Right lobe of liver (tissue), 6 donors: Measurements from ENCODE around the gene GCLM. TPM values are rescaled to one million over a fixed set of nuclear protein-coding genes. Genes with fewer than 3 reads are reported as not detected.

Source experiments
- ATAC-seq, 4 donors: fragments of 200-7000 bp; cut with Tn5 transposase; one replicate each; pipeline ENCODE4 v1.9.1; 2020; ENCODE audit warnings: mild to moderate bottlenecking in 4 of 4, moderate library complexity in 4 of 4
- DNase-seq, 3 donors: peaks; one replicate each; pipeline ENCODE4 v3.0.0-alpha.2; 2020
- H3K27ac ChIP-seq, 3 donors: fragments of 200-600 bp; one replicate each; pipeline ENCODE4 v1.8.0; 2022
- H3K27me3 ChIP-seq, 2 donors: fragments of 200-600 bp; one replicate each; pipeline ENCODE4 v1.8.0; 2022
- H3K36me3 ChIP-seq, 4 donors: fragments of 200-600 bp; sonication (generic) in 1 of 4; one replicate each; pipeline versions ENCODE4 v1.5.1 to v1.8.0; 2017 to 2022; ENCODE audit warnings: control low read depth in 1 of 4
- H3K4me1 ChIP-seq, 4 donors: fragments of 200-600 bp; sonication (generic) in 1 of 4; one replicate each; pipeline versions ENCODE4 v1.5.1 to v1.8.0; 2017 to 2022; ENCODE audit warnings: control low read depth in 1 of 4
- H3K4me3 ChIP-seq, 3 donors: fragments of 200-600 bp; one replicate each; pipeline ENCODE4 v1.8.0; 2022
- H3K9me3 ChIP-seq, 4 donors: fragments of 200-600 bp; sonication (generic) in 1 of 4; one replicate each; pipeline versions ENCODE4 v1.5.1 to v1.8.0; 2017 to 2022; ENCODE audit warnings: control low read depth in 1 of 4
- CTCF ChIP-seq, 4 donors: fragments of 200-600 bp in 3 of 4; fragments of 450-650 bp in 1 of 4; IDR thresholded peaks; one replicate each; pipeline versions ENCODE4 v1.5.1 to v1.8.0; 2016 to 2022; ENCODE audit warnings: antibody characterized with exemption in 4 of 4, mild to moderate bottlenecking in 2 of 4
- POLR2A ChIP-seq: fragments of 450-650 bp; IDR thresholded peaks from one replicate; pipeline ENCODE4 v1.6.1; 2017; ENCODE audit warnings: antibody characterized with exemption, mild to moderate bottlenecking
- WGBS: methylation state at CpG from one replicate; pipeline ENCODE4 v1.1.6; 2018; ENCODE audit warnings: low coverage, low lambda C conversion rate; ENCODE audit not compliant: insufficient coverage; ENCODE audit errors: missing lambda C conversion rate; 5-methylcytosine and 5-hydroxymethylcytosine counted together
- intact Hi-C, 2 donors: fragments of 100-400 bp; cut with DNase I; formaldehyde crosslinking; loops; one replicate each; pipeline versions ENCODE4 v1.11.2 to v1.14.1; 2022
- microRNA counts: library from miRNA; unstranded; fragments of <30 nt; microRNA quantifications from one replicate; lab custom pipeline; 2016
- microRNA-seq, 2 donors: library from miRNA; unstranded; fragments of <30 nt; microRNA quantifications; one replicate each; pipeline ENCODE4, GENCODE V29; 2019 to 2020
- small RNA-seq, 2 experiments: library from RNA; depleted of rRNA; stranded (forward); fragments of <200 nt; gene quantifications; one replicate each; pipeline ENCODE3, GENCODE V24; 2016
- total RNA-seq, 6 experiments: library from RNA; depleted of rRNA in 2 of 6; stranded (reverse); fragments of >200 nt in 2 of 6; fragmentation: NEBNext Ultra II Directional in 3 of 6; extraction: Animal tissue kit (Norgen Biotek cat#: 25700) in 3 of 6; gene quantifications; one replicate each; pipeline versions ENCODE4 v1.1.0 to v1.2.4, GENCODE V29; 2016 to 2023
- donor health status: DM: no; HTN: yes; CAD: no.
- donor health status: DM: no; HTN: no; CAD: no.
- donor health status: DM: no; HTN: no; CAD: no.
- donor health status: DM: no; HTN: yes; CAD: no.
- donor health status: DM: no; HTN: yes; CAD: no.

Gene GCLM
- total RNA-seq, 6 experiments from 2014 or later: 19.9 to 49.8 (median 34.6) TPM

GRCh38 chr1:93837961-93838360 is 71.3 kb downstream of the GCLM start:
- Histone ChIP-seq H3K4me3 (no peak overlapping the region), H3K9me3 (peaks cover 0 to 8% (median 0%) of the 10 kb centered on the region in 4 donors), H3K27ac (no peak overlapping the region), H3K4me1 (no peaks in the 10 kb centered on the region), H3K27me3 (no peaks in the 10 kb centered on the region), H3K36me3 (no peaks in the 10 kb centered on the region)
- ATAC-seq: no peak
- 79% methylated on average over 3 of the region's 3 CpGs for WGBS
- intact Hi-C loops: no loop called here
- no peak for DNase-seq
- TF ChIP-seq CTCF (IDR thresholded peaks at IDR 0.05): no peak
- no peak for TF ChIP-seq POLR2A

MicroRNA genes within 50 kb of the gene (microRNA counts, 767-probe panel; counts per million panel counts)
- microRNA hsa-miR-760 (lab: Ali Mortazavi, UCI): 237 counts per million

Small RNA genes lying within 50 kb of the gene (microRNA-seq; reads per million reads assigned to microRNA genes)
- gene MIR760: 2.6 to 11.0 reads per million in 2 donors

Small RNA genes lying within 50 kb of the gene (small RNA-seq; reads per million reads assigned to genes)
- gene AL117351.2 (0 reads per million in 2 experiments), gene MIR760 (0 reads per million in 2 experiments)

Other genes with a start within 250 kb of the GCLM start
- gene BCAR3, start 227.6 kb downstream of the GCLM start, total RNA-seq: 10 to 100 TPM in 3 of 6 experiments, 1 to 10 TPM in 3; 7.6 to 19.8 (median 12.9) TPM
- gene DNTTIP2, start 30.2 kb downstream of the GCLM start, total RNA-seq: 10 to 100 TPM; 15.0 to 27.0 (median 22.2) TPM
- gene ABCA4, start 211.7 kb upstream of the GCLM start, total RNA-seq: under 1 TPM; 0.49 to 0.99 (median 0.75) TPM